Measurements from ENCODE around the gene ZNF541. TPM values are rescaled to one million over a fixed set of nuclear protein-coding genes. Genes with fewer than 3 reads are reported as not detected.
"Not testable (repeated sequence)": the region's sequence is repeated elsewhere in the genome, so short reads cannot be mapped to it uniquely, and the experiment has no call there.

Gene ZNF541
- total RNA-seq, 1 donor from 2014 or later: 0.26 TPM

GRCh38 chr19:47601180-47601904 is 28.4 kb upstream of the ZNF541 start:
- Histone ChIP-seq H3K27me3 (no peaks in the 10 kb centered on the region), H3K27ac (peak overlapping the region; percentile 91), H3K36me3 (no peaks in the 10 kb centered on the region), H3K9me3 (no peaks in the 10 kb centered on the region), H3K4me3 (peak overlapping the region; percentile 69), H3K4me1 (peaks cover 12% of the 10 kb centered on the region)
- DNase-seq (no peak), ATAC-seq (no peak)
- intact Hi-C loops (cut with DNase I): no loop called here
- no peak for TF ChIP-seq CTCF (IDR thresholded peaks at IDR 0.05)

GRCh38 chr19:47600246-47601179 is 27.6 kb upstream of the ZNF541 start:
- H3K4me3 ChIP-seq: peak overlapping the region; percentile 69
- intact Hi-C loops (cut with DNase I): no loop called here
- H3K9me3 ChIP-seq: no peaks in the 10 kb centered on the region
- peak overlapping the region; percentile 91 for H3K27ac ChIP-seq
- no peaks in the 10 kb centered on the region for H3K27me3 ChIP-seq
- no peaks in the 10 kb centered on the region for H3K36me3 ChIP-seq
- peaks cover 12% of the 10 kb centered on the region for H3K4me1 ChIP-seq
- no peak for TF ChIP-seq CTCF (IDR thresholded peaks at IDR 0.05)
- ATAC-seq (peak; percentile 99), DNase-seq (peak; percentile 100)

GRCh38 chr19:47599671-47600245 is 26.8 kb upstream of the ZNF541 start:
- peak overlapping the region; percentile 53 for H3K27ac ChIP-seq
- H3K27me3 ChIP-seq; H3K9me3 ChIP-seq; intact Hi-C loops (cut with DNase I); DNase-seq; H3K36me3 ChIP-seq; ATAC-seq: not testable (repeated sequence)
- H3K4me1 ChIP-seq: peaks cover 12% of the 10 kb centered on the region
- H3K4me3 ChIP-seq: peak overlapping the region; percentile 69

- ATAC-seq (peak; percentile 29), DNase-seq (no peak)
- Histone ChIP-seq H3K9me3 (no peaks in the 10 kb centered on the region), H3K36me3 (no peaks in the 10 kb centered on the region), H3K27ac (peak overlapping the region; percentile 77), H3K4me1 (peaks cover 12% of the 10 kb centered on the region), H3K4me3 (peak overlapping the region; percentile 69), H3K27me3 (no peaks in the 10 kb centered on the region)
- intact Hi-C loops (cut with DNase I): no loop called here
- no peak for TF ChIP-seq CTCF (IDR thresholded peaks at IDR 0.05)
Observed at GRCh38 chr19:47598407-47599349, 25.7 kb upstream of the ZNF541 start.

- H3K9me3 ChIP-seq: no peaks in the 10 kb centered on the region
- H3K4me1 ChIP-seq: peaks cover 12% of the 10 kb centered on the region
- H3K27me3 ChIP-seq: no peaks in the 10 kb centered on the region
- H3K36me3 ChIP-seq: no peaks in the 10 kb centered on the region
- intact Hi-C loops (cut with DNase I): no loop called here
- H3K27ac ChIP-seq: no peak overlapping the region
- ATAC-seq (no peak), DNase-seq (no peak)
- TF ChIP-seq CTCF (IDR thresholded peaks at IDR 0.05): no peak
- no peak overlapping the region for H3K4me3 ChIP-seq
Observed at GRCh38 chr19:47595944-47596343, 23.0 kb upstream of the ZNF541 start.
